IMR-90 (cell line): ENCODE results near the gene RGMA. TPM values are rescaled to one million over a fixed set of nuclear protein-coding genes. Genes with fewer than 3 reads are reported as not detected.

ENCODE experiments used
- polyA plus RNA-seq, 3 experiments: library from polyadenylated mRNA; depleted of rRNA; stranded (reverse); fragments of >200 nt; gene quantifications; 2 replicates each; pipeline ENCODE4 v1.2.3, GENCODE V29; 2012; ENCODE audit warnings: low replicate concordance in 1 of 3
- total RNA-seq: library from RNA; depleted of rRNA; stranded (reverse); fragments of >200 nt; gene quantifications from 2 replicates; pipeline ENCODE4 v1.2.3, GENCODE V29; 2012; rRNA removed

RGMA gene
- total and polyA plus RNA-seq, 2 of the 4 experiments (the other 2 are of a cell fraction): 0.18 to 0.26 TPM

Other genes starting within 250 kb of the RGMA start
- gene CHD2, start 188.9 kb downstream of the RGMA start, total RNA-seq: 64.7 and 71.4 TPM in 2 replicates
- 37.8 and 44.9 TPM in 2 replicates for gene CHD2, start 188.9 kb downstream of the RGMA start, polyA plus RNA-seq (2012; rRNA removed)